PC-9 (cell line): Measurements from ENCODE around the gene RAB7B. TPM values are rescaled to one million over a fixed set of nuclear protein-coding genes. Genes with fewer than 3 reads are reported as not detected.

Experiments used
- BruUV-seq: library from RNA; stranded (reverse); fragments of 400-500 nt; replicated peaks from 2 replicates; lab custom pipeline; 2021; lab: Mats Ljungman, UMichigan
- CTCF ChIA-PET: fragments of 300-600 bp; sonication (Branson Sonifier 250); formaldehyde crosslinking; loops from one replicate; lab custom pipeline; 2022; ENCODE audit warnings: antibody characterized with exemption; lab: Charles Lee
- POLR2A ChIA-PET: fragments of 300-600 bp; sonication (Branson Sonifier 250); formaldehyde crosslinking; loops from one replicate; lab custom pipeline; 2022; ENCODE audit warnings: antibody characterized with exemption; ENCODE audit not compliant: unreplicated experiment; lab: Charles Lee
- DNase-seq, 2 experiments: peaks; one replicate each; pipeline versions ENCODE4 v3.0.0 to v3.0.0-alpha.2; 2015 to 2022; ENCODE audit warnings: mixed read lengths in 1 of 2
- H2AFZ ChIP-seq: fragments of 200-600 bp; sonication (generic); 2 replicates; pipeline ENCODE4 v1.8.1; 2017; ENCODE audit warnings: antibody characterized with exemption
- H3F3A ChIP-seq: fragments of 200-600 bp; sonication (generic); 2 replicates; pipeline ENCODE4 v1.8.1; 2017; ENCODE audit warnings: antibody characterized with exemption, mild to moderate bottlenecking, low read depth; ENCODE audit not compliant: insufficient read depth
- H3K27ac ChIP-seq: fragments of 200-600 bp; sonication (generic); 2 replicates; pipeline ENCODE4 v1.6.1; 2016; ENCODE audit warnings: mixed run types
- H3K27me3 ChIP-seq: fragments of 200-600 bp; sonication (generic); 2 replicates; pipeline ENCODE4 v1.6.1; 2016; ENCODE audit warnings: low read depth, mixed run types; ENCODE audit not compliant: insufficient read depth
- H3K36me3 ChIP-seq: fragments of 200-600 bp; sonication (generic); 2 replicates; pipeline ENCODE4 v1.6.1; 2016; ENCODE audit warnings: low read depth, mixed run types
- H3K4me1 ChIP-seq: fragments of 200-600 bp; sonication (generic); replicated peaks from 2 replicates; pipeline ENCODE4 v1.6.1; 2016; ENCODE audit warnings: mixed run types; ENCODE audit not compliant: insufficient read depth
- H3K4me2 ChIP-seq: fragments of 200-600 bp; sonication (generic); 2 replicates; pipeline ENCODE4 v1.6.1; 2017; ENCODE audit warnings: mixed run types
- H3K4me3 ChIP-seq: fragments of 200-600 bp; sonication (generic); 2 replicates; pipeline ENCODE4 v1.6.1; 2016; ENCODE audit warnings: mixed run types
- H3K79me2 ChIP-seq: fragments of 200-600 bp; sonication (generic); 2 replicates; pipeline ENCODE4 v1.6.1; 2017; ENCODE audit warnings: low read depth, mixed run types
- H3K9me2 ChIP-seq: fragments of 200-600 bp; sonication (generic); 2 replicates; pipeline ENCODE4 v1.8.1; 2017; ENCODE audit warnings: mild to moderate bottlenecking; ENCODE audit not compliant: insufficient read depth
- H3K9me3 ChIP-seq: fragments of 200-600 bp; sonication (generic); 2 replicates; pipeline ENCODE4 v1.8.1; 2016; ENCODE audit warnings: low read depth; ENCODE audit not compliant: insufficient read depth
- H4K20me1 ChIP-seq: fragments of 200-600 bp; sonication (generic); 2 replicates; pipeline ENCODE4 v1.8.1; 2017; ENCODE audit not compliant: insufficient read depth
- CTCF ChIP-seq: fragments of 200-600 bp; sonication (generic); conservative IDR thresholded peaks from 2 replicates; pipeline ENCODE4 v1.6.1; 2017; ENCODE audit warnings: mixed run types, antibody characterized with exemption, mild to moderate bottlenecking, moderate library complexity
- EZH2 ChIP-seq: fragments of 200-600 bp; sonication (generic); IDR thresholded peaks from 2 replicates; pipeline ENCODE4 v1.8.0; 2017; ENCODE audit warnings: antibody characterized with exemption, low read depth
- intact Hi-C: fragments of 100-400 bp; cut with micrococcal nuclease; formaldehyde crosslinking; loops from one replicate; pipeline ENCODE4 v1.10.0; 2022; ENCODE audit not compliant: unreplicated experiment
- total RNA-seq: library from RNA; stranded (reverse); gene quantifications from 2 replicates; pipeline ENCODE4 v1.2.3, GENCODE V29; 2021

Gene RAB7B
- total RNA-seq, 1 experiment from 2014 or later, result not detected

GRCh38 chr1:205976036-205976435 lies 27.2 kb downstream of the RAB7B start:
- Histone ChIP-seq H3K27me3 (no peaks in the 10 kb centered on the region), H3K79me2 (no peaks in the 10 kb centered on the region), H2AFZ (no peak overlapping the region), H3K4me3 (no peak overlapping the region), H3K4me2 (peak overlapping the region; percentile 9; the same call in 1 of the 2 replicates), H3F3A (peaks cover 39% of the 10 kb centered on the region), H3K9me2 (no peaks in the 10 kb centered on the region; the same call in 1 of the 2 replicates), H4K20me1 (no peaks in the 10 kb centered on the region), H3K9me3 (peaks cover 3% of the 10 kb centered on the region; the same call in 1 of the 2 replicates), H3K4me1 (peaks cover 37% of the 10 kb centered on the region), H3K36me3 (no peaks in the 10 kb centered on the region), H3K27ac (no peak overlapping the region)
- DNase-seq, result no peak
- intact Hi-C loops, result loop anchor here (2.0 kb wide), 1 partner anchor 311 kb away; no protein-coding TSS in a partner anchor
- BruUV-seq, result no TSS peak
- ChIA-PET POLR2A (no interaction called here), CTCF (interaction anchor here (1.7 to 3.2 kb wide), 2 partner anchors 54 to 58 kb away, joined by 7 to 79 read pairs; no protein-coding TSS in a partner anchor)
- no peak for TF ChIP-seq CTCF

GRCh38 chr1:205975387-205975998 lies 27.7 kb downstream of the RAB7B start:
- H3K36me3 ChIP-seq, result no peaks in the 10 kb centered on the region
- peaks cover 42% of the 10 kb centered on the region for H3K4me1 ChIP-seq
- H3K9me3 ChIP-seq, result peaks cover 3% of the 10 kb centered on the region; the same call in 1 of the 2 replicates
- H3K4me3 ChIP-seq, result no peak overlapping the region
- H3K27ac ChIP-seq, result no peak overlapping the region
- CTCF ChIA-PET, result interaction anchor here (3.2 kb wide), 1 partner anchor 57 kb away, joined by 79 read pairs; no protein-coding TSS in a partner anchor
- intact Hi-C loops, result no loop called here
- BruUV-seq, result no TSS peak
- peak overlapping the region; percentile 9; the same call in 1 of the 2 replicates for H3K4me2 ChIP-seq
- H3F3A ChIP-seq, result peaks cover 45% of the 10 kb centered on the region
- POLR2A ChIA-PET, result no interaction called here
- H4K20me1 ChIP-seq, result no peaks in the 10 kb centered on the region
- DNase-seq, result peak; percentile 23 to 61
- TF ChIP-seq EZH2, result no peak
- TF ChIP-seq CTCF, result no peak
- H2AFZ ChIP-seq, result no peak overlapping the region
- no peaks in the 10 kb centered on the region for H3K27me3 ChIP-seq
- H3K79me2 ChIP-seq, result no peaks in the 10 kb centered on the region
- no peaks in the 10 kb centered on the region; the same call in 1 of the 2 replicates for H3K9me2 ChIP-seq

GRCh38 chr1:205974712-205975111 lies 28.5 kb downstream of the RAB7B start:
- no peak for DNase-seq
- Histone ChIP-seq H3K9me2 (no peaks in the 10 kb centered on the region; the same call in 1 of the 2 replicates), H2AFZ (no peak overlapping the region), H3K9me3 (peaks cover 3% of the 10 kb centered on the region; the same call in 1 of the 2 replicates), H3K27ac (no peak overlapping the region), H3K36me3 (no peaks in the 10 kb centered on the region), H3K4me1 (peaks cover 50% of the 10 kb centered on the region), H3F3A (peaks cover 49% of the 10 kb centered on the region), H3K4me2 (no peak overlapping the region), H3K27me3 (no peaks in the 10 kb centered on the region), H3K79me2 (no peaks in the 10 kb centered on the region), H4K20me1 (no peaks in the 10 kb centered on the region), H3K4me3 (no peak overlapping the region)
- POLR2A ChIA-PET, result no interaction called here
- BruUV-seq, result no TSS peak
- intact Hi-C loops, result no loop called here
- CTCF ChIA-PET, result no interaction called here
- TF ChIP-seq CTCF (no peak), EZH2 (no peak)
